HepG2 (cell line): ENCODE data around the gene ARHGAP31. TPM values are rescaled to one million over a fixed set of nuclear protein-coding genes. Genes with fewer than 3 reads are reported as not detected.

Source experiments
- ATAC-seq: fragments of 200-7000 bp; cut with Tn5 transposase; 3 replicates; pipeline ENCODE4 v1.9.1; 2020; ENCODE audit warnings: mild to moderate bottlenecking, moderate library complexity
- BruUV-seq: library from RNA; stranded (reverse); fragments of 400-500 nt; replicated peaks from 2 replicates; lab custom pipeline; 2021; lab: Mats Ljungman, UMichigan
- CTCF ChIA-PET: fragments of 300-600 bp; formaldehyde crosslinking; extraction: SDS; loops from one replicate; lab custom pipeline; 2021; ENCODE audit warnings: low total read pairs, inconsistent platforms, low intra/inter-chr PET ratio; lab: Yijun Ruan, JAX
- POLR2A ChIA-PET: fragments of 350-600 bp; sonication (Branson Sonifier 250); formaldehyde crosslinking; loops from one replicate; lab custom pipeline; 2020; ENCODE audit warnings: antibody characterized with exemption, inconsistent platforms; lab: Yijun Ruan, JAX
- DNase-seq: peaks from one replicate; pipeline ENCODE4 v3.0.0-alpha.2; 2015; ENCODE audit warnings: low spot score
- FAIRE-seq: peaks from 3 replicates; lab custom pipeline; 2011; peaks lifted over from hg19 to GRCh38; lab: Jason Lieb, UNC
- H2AFZ ChIP-seq: one replicate; pipeline ENCODE4 v1.6.1; 2011; ENCODE audit warnings: low read length, inconsistent platforms
- H3K27ac ChIP-seq: fragments of 300-600 bp; 3 replicates; pipeline ENCODE4 v1.8.0; 2011; ENCODE audit warnings: mixed run types, mild to moderate bottlenecking, mixed read lengths, low read length, inconsistent platforms; ENCODE audit not compliant: insufficient read depth; ENCODE audit errors: extremely low read length
- H3K27me3 ChIP-seq, 2 experiments: fragments of 200-600 bp in 1 of 2; 2 replicates in 1 of 2; 3 replicates in 1 of 2; pipeline versions ENCODE4 v1.6.0 to v1.8.0; 2011; ENCODE audit warnings: low read length in 2 of 2, mild to moderate bottlenecking in 2 of 2, moderate library complexity in 2 of 2, inconsistent platforms in 1 of 2; ENCODE audit not compliant: insufficient read depth in 2 of 2, control insufficient read depth in 1 of 2
- H3K36me3 ChIP-seq, 2 experiments: fragments of 200-600 bp in 1 of 2; replicated peaks in 1 of 2; 2 replicates in 1 of 2; 3 replicates in 1 of 2; pipeline versions ENCODE4 v1.5.1 to v1.8.0; 2011; ENCODE audit warnings: low read length in 2 of 2, inconsistent platforms in 1 of 2; ENCODE audit not compliant: insufficient read depth in 2 of 2, control insufficient read depth in 1 of 2
- H3K4me1 ChIP-seq: 2 replicates; pipeline ENCODE4 v1.5.1; 2012; ENCODE audit warnings: low read length, inconsistent platforms; ENCODE audit not compliant: insufficient read depth
- H3K4me2 ChIP-seq: 2 replicates; pipeline ENCODE4 v1.6.0; 2011; ENCODE audit warnings: low read depth, low read length, inconsistent platforms
- H3K4me3 ChIP-seq, 3 experiments: fragments of 200-600 bp in 1 of 3; sonication (generic), shearing (Covaris generic) in 1 of 3; replicated peaks in 1 of 3; 2 replicates each; pipeline ENCODE4 v1.5.1; 2011 to 2016; ENCODE audit warnings: low read length in 3 of 3, inconsistent platforms in 2 of 3, low read depth in 2 of 3, mild to moderate bottlenecking in 2 of 3, control low read depth in 1 of 3, mixed read lengths in 1 of 3; ENCODE audit not compliant: insufficient read depth in 1 of 3
- H3K79me2 ChIP-seq: one replicate; pipeline ENCODE4 v1.6.1; 2011; ENCODE audit warnings: low read length, inconsistent platforms; ENCODE audit not compliant: insufficient read depth
- H3K9ac ChIP-seq: 2 replicates; pipeline ENCODE4 v1.6.0; 2011; ENCODE audit warnings: mild to moderate bottlenecking, low read depth, low read length, inconsistent platforms; ENCODE audit not compliant: insufficient read depth
- H3K9me3 ChIP-seq: 2 replicates; pipeline ENCODE4 v1.5.1; 2012; ENCODE audit warnings: mild to moderate bottlenecking, low read length
- H4K20me1 ChIP-seq: 2 replicates; pipeline ENCODE4 v1.6.0; 2011; ENCODE audit warnings: inconsistent platforms, mild to moderate bottlenecking, low read length, moderate library complexity; ENCODE audit not compliant: insufficient read depth
- ARID2 ChIP-seq: sonication (generic); formaldehyde crosslinking; IDR thresholded peaks from 2 replicates; pipeline ENCODE4 v1.8.1; 2022; ENCODE audit warnings: mild to moderate bottlenecking, missing genetic modification reagents, borderline replicate concordance
- HNRNPL ChIP-seq: fragments of 200-400 bp; formaldehyde crosslinking; IDR thresholded peaks from 2 replicates; pipeline ENCODE4 v1.6.1; 2017; ENCODE audit warnings: mild to moderate bottlenecking, low read depth, low read length
- RFXAP ChIP-seq: sonication (generic); formaldehyde crosslinking; IDR thresholded peaks from 2 replicates; pipeline ENCODE4 v1.4.0; 2020; ENCODE audit warnings: missing genetic modification reagents, borderline replicate concordance
- SP5 ChIP-seq: IDR thresholded peaks from 2 replicates; pipeline ENCODE4 v1.6.1; 2016; ENCODE audit warnings: low read depth, borderline replicate concordance
- ZNF530 ChIP-seq: sonication (generic); formaldehyde crosslinking; IDR thresholded peaks from 2 replicates; pipeline ENCODE4 v1.5.0; 2020; ENCODE audit warnings: low read depth, mild to moderate bottlenecking, missing genetic modification reagents
- ZNF777 ChIP-seq: sonication (generic); formaldehyde crosslinking; IDR thresholded peaks from 2 replicates; pipeline ENCODE4 v1.4.0; 2020; ENCODE audit warnings: missing genetic modification reagents
- in situ Hi-C: cut with HindIII; loops from 2 replicates; pipeline ENCODE4 v1.10.0; 2017; ENCODE audit warnings: low pct_unique_long_range_greater_than_20kb; ENCODE audit not compliant: extremely low pct_ligation_motif_present
- intact Hi-C: fragments of 100-400 bp; cut with micrococcal nuclease; formaldehyde crosslinking; loops from one replicate; pipeline ENCODE4 v1.10.0; 2022; ENCODE audit not compliant: unreplicated experiment
- polyA plus RNA-seq, 8 experiments: library from polyadenylated mRNA; depleted of rRNA in 3 of 8; stranded (reverse) in 7 of 8; unstranded in 1 of 8; fragments of >200 nt; fragmentation: Illumina TruSeq in 4 of 8; extraction: Trizol in 4 of 8; gene quantifications; 2 replicates each; pipeline versions ENCODE4 v1.2.1 to v1.2.3, GENCODE V29; 2011 to 2016; ENCODE audit warnings: low read depth in 4 of 8, missing spikeins in 1 of 8, mixed read lengths in 1 of 8; ENCODE audit not compliant: insufficient read depth in 1 of 8
- total RNA-seq, 5 experiments: library from RNA; depleted of rRNA; stranded (reverse); fragments of >200 nt; fragmentation: Illumina TruSeq; extraction: Trizol; gene quantifications; 2 replicates each; pipeline ENCODE4 v1.2.3, GENCODE V29; 2016; ENCODE audit warnings: low read depth in 1 of 5
- TF ChIP-seq, protein P1 (sequence below): sonication (generic); formaldehyde crosslinking; IDR thresholded peaks from 2 replicates; pipeline ENCODE4 v1.5.0; 2020; ENCODE audit warnings: mild to moderate bottlenecking, missing genetic modification reagents, borderline replicate concordance

ARHGAP31 gene
- total and polyA plus RNA-seq, 2 of the 13 experiments (the other 11 are each of a cell fraction or from before 2014, with no cell fraction given): not detected

DNA sequence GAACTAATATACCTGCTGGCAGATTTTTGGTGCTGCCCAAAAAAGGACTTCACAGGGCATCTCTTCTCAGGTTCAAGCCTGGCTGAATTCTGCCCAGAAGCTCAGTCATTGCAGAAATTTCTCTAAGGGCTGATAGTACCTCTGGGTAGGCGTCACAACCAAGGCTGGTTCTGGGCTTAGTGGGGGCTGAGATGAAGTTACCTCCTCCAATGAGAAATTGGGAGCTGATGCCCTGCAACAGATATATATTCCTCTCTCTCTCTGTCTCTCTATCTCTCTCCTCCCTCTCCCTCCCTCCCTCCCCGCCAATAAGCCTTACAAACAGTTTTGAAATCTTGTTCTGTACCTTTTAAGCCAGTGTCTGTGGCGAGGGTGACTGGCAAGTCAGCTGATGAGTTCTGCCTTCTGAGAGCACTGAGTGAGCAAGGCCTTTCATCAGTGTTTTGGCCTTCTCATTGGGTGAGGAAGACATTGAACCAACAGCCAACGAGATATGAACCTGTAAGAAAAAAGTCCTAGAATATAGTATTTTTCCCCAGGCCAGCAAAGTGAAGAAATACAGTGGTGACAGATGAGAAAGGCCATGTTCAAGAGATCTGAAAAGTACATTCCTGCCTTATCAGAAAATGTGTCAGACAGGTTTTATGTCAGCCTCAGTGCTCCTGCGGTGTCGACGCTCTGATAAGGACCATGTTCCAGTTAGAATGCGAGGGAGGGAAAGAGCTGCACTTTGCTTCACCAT is 123.8 kb downstream of the ARHGAP31 start (continued):
- TF ChIP-seq, protein P1, sequence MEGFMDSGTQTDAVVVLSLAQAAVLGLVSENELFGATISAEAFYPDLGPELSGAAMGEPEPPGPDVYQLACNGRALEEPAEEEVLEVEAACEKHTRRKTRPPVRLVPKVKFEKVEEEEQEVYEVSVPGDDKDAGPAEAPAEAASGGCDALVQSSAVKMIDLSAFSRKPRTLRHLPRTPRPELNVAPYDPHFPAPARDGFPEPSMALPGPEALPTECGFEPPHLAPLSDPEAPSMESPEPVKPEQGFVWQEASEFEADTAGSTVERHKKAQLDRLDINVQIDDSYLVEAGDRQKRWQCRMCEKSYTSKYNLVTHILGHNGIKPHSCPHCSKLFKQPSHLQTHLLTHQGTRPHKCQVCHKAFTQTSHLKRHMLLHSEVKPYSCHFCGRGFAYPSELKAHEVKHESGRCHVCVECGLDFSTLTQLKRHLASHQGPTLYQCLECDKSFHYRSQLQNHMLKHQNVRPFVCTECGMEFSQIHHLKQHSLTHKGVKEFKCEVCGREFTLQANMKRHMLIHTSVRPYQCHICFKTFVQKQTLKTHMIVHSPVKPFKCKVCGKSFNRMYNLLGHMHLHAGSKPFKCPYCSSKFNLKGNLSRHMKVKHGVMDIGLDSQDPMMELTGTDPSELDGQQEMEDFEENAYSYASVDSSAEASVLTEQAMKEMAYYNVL (CRISPR knock-in tag): no peak
- TF ChIP-seq ZNF777 (CRISPR knock-in tag): no peak

DNA sequence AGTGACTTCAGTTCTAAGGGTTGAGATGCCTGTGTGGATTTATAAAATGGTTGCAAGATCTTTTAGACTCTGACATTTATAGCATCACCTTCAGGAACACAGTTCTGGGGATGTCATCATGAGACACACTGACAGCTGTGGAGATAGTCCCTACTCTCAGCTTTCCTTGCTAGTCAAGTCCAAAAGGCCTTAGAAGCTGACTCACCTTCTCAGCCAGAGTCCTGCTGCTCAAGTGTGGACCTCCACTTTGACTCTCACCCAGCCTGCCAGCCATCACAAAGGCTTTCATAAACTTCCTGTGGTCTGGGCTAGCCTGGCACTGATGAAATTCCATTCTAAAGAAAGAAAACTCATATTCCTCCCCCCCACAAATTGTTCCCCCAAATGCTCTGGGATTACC is 124.5 kb downstream of the ARHGAP31 start:
- no peak overlapping the region for H3K4me2 ChIP-seq
- no peaks in the 10 kb centered on the region for H3K9me3 ChIP-seq
- no peak for ATAC-seq
- H3K4me3 ChIP-seq: no peak overlapping the region
- H2AFZ ChIP-seq: no peak overlapping the region
- H3K4me1 ChIP-seq: peaks cover 9% of the 10 kb centered on the region
- ChIA-PET CTCF (no interaction called here), POLR2A (no interaction called here)
- no peaks in the 10 kb centered on the region for H3K27me3 ChIP-seq
- no peaks in the 10 kb centered on the region for H3K36me3 ChIP-seq
- no peak for FAIRE-seq
- BruUV-seq: no TSS peak
- no peaks in the 10 kb centered on the region for H4K20me1 ChIP-seq
- DNase-seq: no peak
- in situ Hi-C loops (loop anchor here (25.0 kb wide), 1 partner anchor 269 kb away; the partner anchor contains the start of gene COX17), intact Hi-C loops (no loop called here)
- TF ChIP-seq HNRNPL (no peak), ARID2 (CRISPR knock-in tag) (no peak), ZNF530 (no peak), RFXAP (CRISPR knock-in tag) (no peak), SP5 (CRISPR knock-in tag) (no peak)
- no peak overlapping the region for H3K27ac ChIP-seq
- no peak overlapping the region for H3K9ac ChIP-seq
- no peaks in the 10 kb centered on the region for H3K79me2 ChIP-seq
